Upper lobe of right lung (tissue), 1 donor: ENCODE measurements around the gene HS3ST3B1. TPM values are rescaled to one million over a fixed set of nuclear protein-coding genes. Genes with fewer than 3 reads are reported as not detected.

Experiments
- ATAC-seq: fragments of 200-7000 bp; cut with Tn5 transposase; one replicate; pipeline ENCODE4 v1.9.1; 2020; ENCODE audit warnings: mild to moderate bottlenecking, moderate library complexity
- DNase-seq: peaks from one replicate; pipeline ENCODE4 v3.0.0-alpha.2; 2020
- H3K27ac ChIP-seq: fragments of 200-600 bp; one replicate; pipeline ENCODE4 v1.8.0; 2022
- H3K27me3 ChIP-seq: fragments of 200-600 bp; one replicate; pipeline ENCODE4 v1.8.0; 2022; ENCODE audit warnings: mild to moderate bottlenecking
- H3K36me3 ChIP-seq: fragments of 200-600 bp; one replicate; pipeline ENCODE4 v1.8.0; 2022
- H3K4me1 ChIP-seq: fragments of 200-600 bp; one replicate; pipeline ENCODE4 v1.8.0; 2022
- H3K4me3 ChIP-seq: fragments of 200-600 bp; one replicate; pipeline ENCODE4 v1.8.0; 2022; ENCODE audit warnings: mild to moderate bottlenecking
- H3K9me3 ChIP-seq: fragments of 200-600 bp; one replicate; pipeline ENCODE4 v1.8.0; 2022
- intact Hi-C: fragments of 100-400 bp; cut with DNase I; formaldehyde crosslinking; loops from one replicate; pipeline ENCODE4 v1.11.0; 2022
- total RNA-seq: library from RNA; stranded (reverse); fragmentation: NEBNext Ultra II Directional; extraction: Animal tissue kit (Norgen Biotek cat#: 25700); gene quantifications from one replicate; pipeline ENCODE4 v1.2.1, GENCODE V29; 2021
- TF ChIP-seq, protein P1 (sequence below): fragments of 200-600 bp; IDR thresholded peaks from one replicate; pipeline ENCODE4 v1.8.0; 2022; ENCODE audit warnings: antibody characterized with exemption
- donor health status: DM: no; HTN: yes; CAD: no; lungs with severe emphysema.

The HS3ST3B1 gene
- total RNA-seq, 1 donor from 2014 or later, result 2.7 TPM

- intact Hi-C loops, result no loop called here
- Histone ChIP-seq H3K4me3 (no peak overlapping the region), H3K36me3 (no peaks in the 10 kb centered on the region), H3K9me3 (no peaks in the 10 kb centered on the region), H3K27ac (no peak overlapping the region), H3K4me1 (no peaks in the 10 kb centered on the region), H3K27me3 (no peaks in the 10 kb centered on the region)
- DNase-seq (no peak), ATAC-seq (no peak)
- TF ChIP-seq, protein P1, sequence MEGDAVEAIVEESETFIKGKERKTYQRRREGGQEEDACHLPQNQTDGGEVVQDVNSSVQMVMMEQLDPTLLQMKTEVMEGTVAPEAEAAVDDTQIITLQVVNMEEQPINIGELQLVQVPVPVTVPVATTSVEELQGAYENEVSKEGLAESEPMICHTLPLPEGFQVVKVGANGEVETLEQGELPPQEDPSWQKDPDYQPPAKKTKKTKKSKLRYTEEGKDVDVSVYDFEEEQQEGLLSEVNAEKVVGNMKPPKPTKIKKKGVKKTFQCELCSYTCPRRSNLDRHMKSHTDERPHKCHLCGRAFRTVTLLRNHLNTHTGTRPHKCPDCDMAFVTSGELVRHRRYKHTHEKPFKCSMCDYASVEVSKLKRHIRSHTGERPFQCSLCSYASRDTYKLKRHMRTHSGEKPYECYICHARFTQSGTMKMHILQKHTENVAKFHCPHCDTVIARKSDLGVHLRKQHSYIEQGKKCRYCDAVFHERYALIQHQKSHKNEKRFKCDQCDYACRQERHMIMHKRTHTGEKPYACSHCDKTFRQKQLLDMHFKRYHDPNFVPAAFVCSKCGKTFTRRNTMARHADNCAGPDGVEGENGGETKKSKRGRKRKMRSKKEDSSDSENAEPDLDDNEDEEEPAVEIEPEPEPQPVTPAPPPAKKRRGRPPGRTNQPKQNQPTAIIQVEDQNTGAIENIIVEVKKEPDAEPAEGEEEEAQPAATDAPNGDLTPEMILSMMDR, result no peak
Measured at GRCh38 chr17:14276535-14277250, 24.2 kb upstream of the HS3ST3B1 start.

- Histone ChIP-seq H3K4me3 (no peak overlapping the region), H3K9me3 (no peaks in the 10 kb centered on the region), H3K4me1 (no peaks in the 10 kb centered on the region), H3K36me3 (no peaks in the 10 kb centered on the region), H3K27ac (no peak overlapping the region), H3K27me3 (peaks cover 3% of the 10 kb centered on the region)
- DNase-seq, result no peak
- intact Hi-C loops, result no loop called here
- no peak for ATAC-seq
- TF ChIP-seq, protein P1, result no peak
Measured at GRCh38 chr17:14281530-14281929, 19.4 kb upstream of the HS3ST3B1 start.

- Histone ChIP-seq H3K36me3 (no peaks in the 10 kb centered on the region), H3K4me3 (no peak overlapping the region), H3K27ac (no peak overlapping the region), H3K27me3 (peaks cover 9% of the 10 kb centered on the region), H3K4me1 (no peaks in the 10 kb centered on the region), H3K9me3 (no peaks in the 10 kb centered on the region)
- no peak for DNase-seq
- intact Hi-C loops, result no loop called here
- TF ChIP-seq, protein P1, result no peak
- no peak for ATAC-seq
Measured at GRCh38 chr17:14282726-14283125, 18.2 kb upstream of the HS3ST3B1 start.

DNA sequence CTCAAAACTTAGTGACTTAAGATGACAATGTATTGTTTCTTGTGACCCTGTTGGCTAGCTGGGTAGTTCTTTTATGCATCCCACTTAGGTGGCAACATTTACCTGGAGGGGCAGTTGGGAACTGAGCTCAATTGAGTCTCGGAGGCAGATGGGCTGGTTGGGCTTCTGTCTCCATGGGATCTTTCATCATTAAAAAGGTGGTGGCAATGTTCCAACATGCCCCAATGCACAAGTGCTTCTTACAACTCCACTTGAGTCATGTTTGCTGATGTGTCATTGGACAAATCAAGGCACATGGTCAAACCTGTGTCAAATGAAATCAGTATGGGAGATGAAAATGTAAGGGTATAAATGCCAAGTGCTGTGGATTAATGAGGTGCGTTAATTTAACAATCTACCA lies 11.7 kb upstream of the HS3ST3B1 start:
- Histone ChIP-seq H3K36me3 (no peaks in the 10 kb centered on the region), H3K27ac (no peak overlapping the region), H3K9me3 (no peaks in the 10 kb centered on the region), H3K27me3 (peaks cover 32% of the 10 kb centered on the region), H3K4me3 (no peak overlapping the region), H3K4me1 (no peaks in the 10 kb centered on the region)
- no peak for DNase-seq
- TF ChIP-seq, protein P1, result no peak
- intact Hi-C loops, result no loop called here
- no peak for ATAC-seq

DNA sequence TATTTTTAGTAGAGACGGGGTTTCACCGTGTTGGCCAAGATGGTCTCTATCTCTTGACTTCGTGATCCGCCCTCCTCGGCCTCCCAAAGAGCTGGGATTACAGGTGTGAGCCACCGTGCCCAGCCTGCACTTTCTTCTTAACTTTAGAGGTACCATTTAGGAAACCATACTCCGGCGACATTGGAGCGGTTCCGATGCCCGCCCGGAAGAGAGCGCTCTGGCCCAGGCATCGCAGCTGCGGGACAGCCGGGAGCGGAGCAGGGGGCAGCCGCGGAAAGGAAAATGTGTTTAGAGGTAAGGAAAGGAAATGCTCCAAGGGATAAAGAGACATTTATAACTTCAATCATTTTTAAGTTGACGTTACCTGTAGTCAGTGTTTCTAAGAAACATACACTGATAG lies 6.0 kb upstream of the HS3ST3B1 start:
- ATAC-seq (no peak), DNase-seq (no peak)
- TF ChIP-seq, protein P1, result no peak
- H3K27ac ChIP-seq, result no peak overlapping the region
- no peaks in the 10 kb centered on the region for H3K36me3 ChIP-seq
- H3K4me1 ChIP-seq, result peaks cover 15% of the 10 kb centered on the region
- H3K4me3 ChIP-seq, result no peak overlapping the region
- H3K27me3 ChIP-seq, result peaks cover 80% of the 10 kb centered on the region
- no peaks in the 10 kb centered on the region for H3K9me3 ChIP-seq
- intact Hi-C loops, result no loop called here

DNA sequence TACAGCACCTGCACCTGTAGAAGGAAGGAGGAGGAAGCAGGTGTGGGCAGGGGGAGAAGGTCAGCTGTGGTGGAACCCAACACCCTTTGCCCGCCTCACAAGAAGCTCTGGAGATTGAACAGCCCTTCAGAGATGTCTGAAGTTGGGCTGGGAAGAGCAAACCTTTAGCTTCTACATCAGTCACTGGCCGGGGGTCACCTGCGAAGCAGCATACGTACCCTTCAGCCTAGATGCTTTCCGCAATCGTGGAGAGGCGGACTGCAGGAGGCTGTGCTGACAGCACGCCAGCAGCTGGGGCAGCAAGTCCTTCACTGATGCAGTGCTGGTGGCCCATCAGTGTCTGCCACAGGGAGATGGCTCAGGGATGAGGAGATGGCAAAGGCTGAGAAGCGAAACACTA lies 5.2 kb upstream of the HS3ST3B1 start:
- H3K9me3 ChIP-seq, result no peaks in the 10 kb centered on the region
- no peaks in the 10 kb centered on the region for H3K36me3 ChIP-seq
- H3K4me3 ChIP-seq, result no peak overlapping the region
- peaks cover 82% of the 10 kb centered on the region for H3K27me3 ChIP-seq
- DNase-seq (no peak), ATAC-seq (no peak)
- no peak overlapping the region for H3K27ac ChIP-seq
- TF ChIP-seq, protein P1, result no peak
- peaks cover 21% of the 10 kb centered on the region for H3K4me1 ChIP-seq
- intact Hi-C loops, result no loop called here
